HG02642 (cell line): Measurements from ENCODE around the gene SMPD3.

Source experiments
- ATAC-seq: cut with Tn5 transposase; IDR thresholded peaks from one replicate; pipeline ENCODE4 v1.9.1; 2021; ENCODE audit warnings: mild to moderate bottlenecking; ENCODE audit not compliant: unreplicated experiment, poor library complexity

The SMPD3 gene

DNA sequence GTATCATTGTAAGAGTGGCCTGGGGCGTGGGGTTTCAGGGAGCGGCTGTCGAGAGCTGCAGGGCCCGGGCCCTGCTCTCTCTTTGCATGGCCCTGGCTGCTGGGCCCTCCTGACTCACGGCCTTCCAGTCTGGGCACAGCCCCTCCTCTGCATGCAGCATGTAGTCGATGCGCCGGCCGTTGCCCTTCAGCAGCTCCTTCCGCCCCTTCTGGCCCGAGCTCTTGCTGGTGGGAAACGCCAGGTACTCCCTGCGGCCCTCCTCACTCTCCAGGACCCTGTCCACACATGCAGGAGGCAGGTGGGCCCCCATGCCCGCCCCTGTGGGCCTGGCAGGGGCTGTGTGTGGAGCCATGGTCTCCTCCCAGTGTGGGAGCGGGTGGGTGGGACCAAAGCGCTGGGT, 86.8 kb downstream of the SMPD3 start:
- ATAC-seq = no peak

DNA sequence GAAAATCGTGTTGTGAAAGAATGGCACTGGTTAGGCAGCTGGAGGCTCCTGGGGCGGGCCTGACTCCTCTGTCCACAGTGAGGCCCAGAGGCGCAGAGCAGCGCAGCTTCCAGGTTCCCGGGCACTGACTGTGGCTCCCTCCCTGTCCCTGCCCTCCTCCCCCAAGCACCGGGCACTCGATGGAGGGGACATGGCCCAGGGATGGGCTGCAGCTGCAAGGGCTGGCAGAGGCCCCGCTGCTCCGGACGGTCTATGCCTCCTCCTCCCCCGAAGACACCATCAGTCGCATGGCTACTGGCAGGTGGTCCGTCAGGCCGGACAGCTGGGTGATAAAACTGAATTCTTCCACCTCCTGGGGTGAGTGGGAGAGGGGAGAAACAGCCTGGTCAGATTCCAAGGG, 87.4 kb downstream of the SMPD3 start:
- no peak for ATAC-seq

DNA sequence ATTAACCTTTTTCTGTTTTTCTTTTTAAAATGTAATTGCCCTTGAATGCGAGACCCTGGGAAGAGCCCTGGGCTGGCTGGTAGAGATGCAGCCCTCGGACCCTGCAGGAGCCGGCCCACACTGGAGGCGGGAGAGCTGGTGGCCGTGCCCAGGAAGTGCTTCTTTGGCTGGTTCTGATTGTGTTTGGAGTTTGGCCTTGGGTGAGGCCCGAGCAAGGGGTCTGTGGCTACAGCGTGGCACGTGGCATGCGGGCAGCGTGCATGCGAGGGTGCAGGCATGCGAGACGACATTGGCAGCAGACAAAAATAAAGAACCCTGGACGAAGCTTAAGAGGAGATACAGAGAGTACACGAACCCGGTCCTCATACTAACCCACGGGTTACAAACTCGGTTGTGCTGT, 87.8 kb downstream of the SMPD3 start:
- no peak for ATAC-seq

DNA sequence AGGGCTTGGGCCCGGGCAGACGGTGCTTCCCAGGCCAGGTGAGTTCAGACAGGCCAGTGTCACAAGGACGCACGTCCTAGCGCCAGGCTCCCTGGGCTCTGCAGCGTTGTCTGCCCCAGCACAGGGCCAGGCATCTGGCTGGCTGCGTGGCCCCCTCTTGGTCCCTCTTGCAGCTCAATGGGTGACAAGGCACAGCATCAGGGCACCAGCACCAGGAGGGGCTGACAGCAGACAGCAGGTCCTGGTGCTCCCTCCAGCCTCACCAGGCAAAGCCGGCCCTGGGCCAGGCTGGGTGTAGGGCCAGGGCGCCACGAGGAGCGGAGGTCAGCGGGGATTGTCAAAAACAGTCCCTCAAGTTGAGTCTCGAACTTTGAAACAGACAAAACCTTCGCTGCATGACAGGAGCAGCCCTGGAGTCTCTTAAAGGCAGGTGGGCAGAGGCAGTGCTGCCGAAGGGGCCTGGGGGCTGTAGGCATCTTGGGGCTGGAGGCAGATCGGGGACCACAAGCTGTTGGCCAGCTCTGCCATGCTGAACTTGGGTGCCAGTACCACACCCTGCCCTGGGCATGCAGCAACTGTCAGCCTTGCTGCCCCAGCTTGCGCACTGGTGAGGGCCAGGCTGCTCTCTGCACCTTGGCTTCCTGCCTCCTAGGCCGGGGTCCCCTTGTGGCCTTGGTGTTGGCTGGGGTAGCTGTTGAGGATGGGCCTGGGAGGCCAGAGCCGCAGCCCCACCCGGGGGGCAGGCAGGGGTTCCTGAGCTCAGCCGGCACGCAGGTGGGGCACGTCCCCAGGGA, 88.7 kb downstream of the SMPD3 start:
- ATAC-seq = no peak

DNA sequence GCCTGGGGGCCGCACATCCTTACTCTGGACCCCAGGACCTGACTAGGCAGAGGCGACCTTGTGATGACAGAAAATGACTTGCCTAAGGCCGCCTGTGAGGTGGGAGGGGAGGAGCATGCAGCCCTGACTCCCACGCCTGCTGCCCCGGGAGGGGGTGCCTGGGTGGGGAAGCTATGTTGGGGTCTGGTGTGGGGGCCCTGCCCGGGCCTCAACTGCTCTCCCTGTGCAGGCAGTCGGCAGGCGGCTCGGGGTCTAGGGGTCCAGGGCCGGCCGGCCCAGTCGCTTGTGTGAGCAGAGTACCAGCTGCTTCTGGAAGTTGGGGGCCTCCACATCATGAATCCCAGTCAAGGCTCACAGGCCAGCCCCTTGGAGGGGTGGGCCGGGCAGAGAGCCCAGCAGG, 89.4 kb downstream of the SMPD3 start:
- ATAC-seq = no peak

DNA sequence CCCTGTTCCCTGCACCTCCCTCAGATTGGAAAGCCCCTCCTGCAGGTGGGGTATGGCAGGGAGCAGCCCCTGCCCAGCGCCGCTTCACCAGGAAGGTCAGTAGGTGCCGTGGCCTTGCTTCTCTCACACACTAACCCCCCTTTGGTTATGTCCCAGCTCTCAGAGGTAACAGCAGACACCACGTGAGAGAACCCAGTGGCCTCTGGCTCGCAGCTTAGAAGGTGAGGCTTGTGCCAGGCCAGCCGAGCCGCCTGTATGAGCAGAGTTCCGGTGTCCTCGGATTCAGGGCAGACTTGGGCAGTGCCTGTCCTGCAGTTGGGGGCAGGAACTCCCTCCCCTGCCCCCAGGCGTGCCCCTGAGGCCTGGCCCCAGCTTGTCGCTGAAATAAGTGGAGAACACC, 90.4 kb downstream of the SMPD3 start:
- no peak for ATAC-seq

DNA sequence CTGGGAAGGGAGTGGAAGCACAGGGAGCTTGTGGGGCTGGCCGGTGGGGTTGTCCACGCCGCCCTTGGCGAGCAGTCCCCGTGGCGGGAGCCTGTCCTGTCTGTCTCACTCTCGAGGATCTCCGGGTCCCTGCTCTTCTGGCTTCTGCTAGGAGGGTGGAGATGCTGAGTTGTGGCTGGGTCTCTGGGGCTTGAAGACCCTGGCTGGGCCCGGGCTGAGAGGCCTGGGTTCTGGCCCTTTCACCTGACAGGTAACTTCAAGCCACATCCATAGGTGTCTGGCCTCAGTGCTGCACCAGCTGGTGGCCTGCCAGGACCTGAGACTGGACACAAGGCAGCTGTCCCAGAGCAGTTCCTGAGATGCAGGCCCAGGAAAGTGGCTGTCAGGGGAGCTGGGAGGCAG, 90.8 kb downstream of the SMPD3 start:
- ATAC-seq = no peak

DNA sequence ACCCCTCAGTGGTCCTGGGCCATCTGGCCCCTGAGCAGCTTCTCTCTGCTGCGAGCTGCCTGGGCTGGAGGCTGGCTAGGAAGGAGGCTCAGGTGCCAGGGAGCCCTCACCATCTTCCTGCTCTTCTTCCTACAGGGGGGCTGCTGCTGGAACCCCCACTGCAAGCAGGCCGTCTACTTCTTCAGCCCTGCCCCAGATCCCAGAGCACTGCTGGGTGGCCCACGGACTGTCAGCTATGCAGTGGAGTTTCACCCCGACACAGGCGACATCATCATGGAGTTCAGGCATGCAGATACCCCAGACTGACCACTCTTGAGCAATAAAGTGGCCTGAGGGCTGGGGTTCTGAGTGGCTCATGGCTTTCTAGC, 91.4 kb downstream of the SMPD3 start:
- no peak for ATAC-seq

DNA sequence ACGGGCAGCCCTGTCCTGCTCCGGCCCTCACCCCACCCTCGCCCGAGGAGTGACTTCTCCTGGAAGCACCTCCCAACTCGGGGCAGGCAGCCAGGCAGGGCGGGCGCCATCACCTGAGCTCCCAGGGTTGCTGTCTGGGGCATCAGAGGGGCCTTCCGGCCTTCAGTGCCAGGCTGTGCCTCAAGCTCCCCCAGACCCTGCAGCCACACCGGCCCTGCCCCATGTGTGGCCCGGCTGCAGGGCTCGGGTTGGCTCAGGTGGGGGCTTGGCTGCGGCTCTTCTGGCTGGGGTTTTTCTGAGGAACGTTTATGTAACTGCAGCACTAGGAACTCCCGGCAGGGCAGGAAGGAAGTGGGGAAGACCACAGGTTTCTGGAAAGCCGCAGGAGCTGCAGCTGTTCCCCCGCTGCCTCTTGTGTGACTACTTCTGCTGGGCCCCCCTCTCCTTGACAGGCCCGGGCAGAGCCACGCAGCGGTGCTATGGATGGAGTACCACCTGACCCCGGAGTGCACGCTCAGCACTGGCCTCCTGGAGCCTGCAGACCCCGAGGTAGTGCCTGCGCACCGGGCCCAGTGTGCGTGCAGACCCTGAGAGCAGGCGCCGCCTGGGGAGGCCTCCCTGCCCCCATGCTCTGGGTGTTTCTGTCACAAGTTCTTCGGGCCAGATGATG, 91.9 kb downstream of the SMPD3 start:
- peak; percentile 83 for ATAC-seq

DNA sequence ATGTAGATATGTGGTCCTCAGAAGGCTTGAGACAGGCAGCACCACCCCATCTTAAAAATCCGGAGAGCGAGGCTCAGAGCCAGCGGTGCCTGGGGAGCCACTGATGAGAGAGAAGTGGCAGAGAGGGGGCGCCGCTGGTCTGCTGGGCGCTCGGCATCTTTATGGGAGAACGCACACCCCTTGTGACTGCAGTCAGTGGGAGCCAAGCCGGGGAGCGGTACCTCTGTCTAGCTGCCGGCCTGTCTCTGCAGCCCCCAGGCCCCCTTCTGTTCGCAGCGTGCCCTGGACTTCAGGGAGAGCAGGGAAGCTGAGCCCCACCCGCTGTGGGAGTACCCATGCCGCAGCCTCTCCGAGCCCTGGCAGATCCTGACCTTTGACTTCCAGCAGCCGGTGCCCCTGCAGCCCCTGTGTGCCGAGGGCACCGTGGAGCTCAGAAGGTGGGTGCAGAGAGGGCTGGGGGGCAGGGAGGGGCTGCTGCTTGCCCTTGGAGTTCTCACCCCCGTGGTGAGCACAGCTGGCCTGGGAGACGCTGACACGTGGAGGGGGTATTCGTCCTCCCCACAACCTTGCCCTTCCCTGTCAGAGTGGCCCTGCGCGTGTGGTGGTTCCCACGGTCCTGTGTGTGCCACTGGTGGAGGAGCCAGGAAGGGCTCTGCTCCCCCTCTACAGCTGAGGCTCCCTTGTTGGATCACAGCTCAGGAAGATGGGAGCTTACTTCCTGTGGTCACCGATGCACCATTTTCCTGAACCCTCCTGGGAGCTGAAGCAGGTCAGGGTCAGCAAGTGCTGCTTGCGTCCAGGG, 92.7 kb downstream of the SMPD3 start:
- no peak for ATAC-seq

DNA sequence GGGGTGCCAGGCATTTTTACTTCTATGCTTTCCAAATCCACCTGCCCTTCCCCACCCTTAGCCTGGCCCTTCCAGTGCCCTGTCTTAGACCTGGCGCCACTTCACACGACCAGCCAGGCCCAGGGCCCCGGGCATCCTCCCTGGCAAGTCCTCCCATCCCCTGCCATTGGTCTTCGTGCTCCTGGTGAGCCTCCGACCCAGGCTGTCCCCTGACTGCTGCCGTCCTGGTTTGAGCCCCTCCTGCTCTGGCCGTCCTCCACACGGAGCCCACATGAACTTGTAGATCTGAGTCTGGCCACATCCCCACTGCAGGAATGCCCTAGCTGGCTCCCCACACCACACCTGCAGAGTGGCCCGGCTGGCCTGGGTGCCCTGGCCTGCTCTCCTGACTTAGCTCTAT, 93.5 kb downstream of the SMPD3 start:
- ATAC-seq = no peak

DNA sequence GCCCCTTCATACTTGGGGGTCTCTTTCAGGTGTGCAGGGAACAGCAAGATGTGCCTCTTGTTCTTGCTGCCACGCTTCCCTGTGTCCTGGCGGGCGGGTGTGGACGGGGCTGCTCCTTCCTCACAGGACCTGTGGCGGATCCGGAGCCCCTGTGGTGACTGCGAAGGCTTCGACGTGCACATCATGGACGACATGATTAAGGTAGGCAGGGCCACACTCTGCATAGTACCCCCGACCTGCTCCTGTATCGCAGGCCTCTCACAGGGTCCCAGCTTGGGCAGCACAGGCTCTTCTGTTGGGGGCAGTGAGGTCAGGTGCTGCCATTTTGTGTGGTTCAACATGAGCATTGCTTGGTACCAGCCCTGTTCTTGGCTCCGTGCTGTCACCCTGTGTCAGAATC, 94.9 kb downstream of the SMPD3 start:
- ATAC-seq = no peak

DNA sequence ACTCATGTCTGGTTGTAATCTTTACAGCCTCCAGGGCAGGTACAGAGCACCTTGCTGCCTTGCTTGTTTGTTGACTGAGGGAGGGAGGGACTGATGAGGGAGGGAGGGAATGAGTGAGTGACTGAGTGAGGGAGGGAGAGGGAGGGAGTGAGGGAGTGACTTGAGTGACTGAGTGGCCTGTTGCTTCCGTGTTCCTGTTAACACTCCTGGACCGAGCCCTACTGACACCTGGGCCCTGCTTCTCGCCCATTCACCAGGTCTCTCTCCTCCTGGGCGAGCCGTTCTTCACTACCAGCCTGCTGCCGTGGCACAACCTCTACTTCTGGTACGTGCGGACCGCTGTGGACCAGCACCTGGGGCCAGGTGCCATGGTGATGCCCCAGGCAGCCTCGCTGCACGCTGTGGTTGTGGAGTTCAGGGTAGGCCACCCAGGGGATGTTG, 96.3 kb downstream of the SMPD3 start:
- no peak for ATAC-seq

DNA sequence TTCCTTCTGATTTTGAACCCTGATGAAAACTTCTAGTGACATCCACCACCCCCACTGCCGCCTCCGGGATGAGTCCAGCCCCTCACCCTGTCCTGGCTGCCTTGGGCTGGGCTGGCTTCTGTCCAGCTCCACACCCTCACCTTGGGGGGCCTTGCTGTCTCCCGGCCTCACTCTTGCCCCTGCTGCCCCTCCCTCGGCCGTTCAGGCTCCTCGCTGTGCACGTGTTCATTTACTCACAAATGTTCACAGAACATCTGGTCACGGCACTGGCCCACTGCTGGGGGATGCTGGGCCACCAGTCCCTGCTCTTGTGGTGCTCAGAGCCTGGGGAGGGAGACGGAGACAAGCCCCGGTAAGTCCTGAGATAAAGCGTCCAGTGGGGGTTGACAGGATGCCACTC, 96.8 kb downstream of the SMPD3 start:
- ATAC-seq = no peak

DNA sequence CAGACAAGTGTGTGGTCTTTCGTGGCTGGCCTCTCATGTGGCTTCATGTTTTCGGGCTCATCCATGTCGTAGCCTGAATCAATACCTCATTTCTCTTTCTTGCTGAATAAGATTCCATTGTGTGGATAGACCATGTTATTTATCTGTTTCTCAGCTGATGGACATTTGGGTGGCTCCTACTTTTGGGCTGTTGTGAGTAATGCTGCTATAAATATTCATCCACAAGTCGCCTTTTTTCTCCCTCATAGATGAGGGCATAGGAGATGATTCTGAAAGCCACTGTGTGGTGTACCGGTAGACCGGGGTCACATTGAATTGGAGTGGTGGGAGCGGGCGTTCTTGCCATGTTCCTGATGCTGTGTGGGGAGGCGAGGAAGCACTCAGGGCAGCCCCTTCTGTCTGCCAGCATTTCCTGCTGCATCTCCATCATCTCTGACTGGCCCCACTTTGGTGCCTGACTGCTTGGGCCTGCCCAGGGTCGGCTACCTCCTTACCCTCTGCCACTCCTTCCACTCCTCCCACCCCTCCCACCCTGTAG, 97.4 kb downstream of the SMPD3 start:
- no peak for ATAC-seq

DNA sequence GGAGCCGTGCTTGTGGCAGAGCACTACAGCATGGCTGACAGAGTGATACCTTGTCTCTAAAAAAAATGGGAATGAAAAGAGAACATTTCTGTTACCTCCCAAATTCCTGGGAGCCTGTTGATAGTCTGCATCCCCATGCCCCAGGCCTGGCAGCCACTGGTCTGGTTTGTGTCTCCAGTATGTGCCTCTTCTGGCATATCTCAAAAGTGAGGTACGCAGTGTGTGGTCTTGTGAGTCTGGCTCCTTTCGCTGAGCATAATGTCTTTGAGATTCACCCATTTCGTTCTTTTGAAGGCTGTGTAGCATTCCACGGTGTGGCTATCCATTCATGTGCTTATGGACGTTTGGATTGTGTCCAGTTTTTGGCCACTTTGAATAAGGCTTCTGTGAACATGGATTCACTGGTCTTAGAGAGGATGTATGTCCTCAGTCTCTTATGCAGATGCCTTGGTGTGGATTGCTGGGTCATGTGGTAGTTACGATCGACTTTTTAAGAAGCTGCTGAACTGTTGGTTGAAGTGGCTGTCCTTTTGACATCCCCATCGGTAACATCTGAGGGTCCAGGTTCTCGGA, 98.4 kb downstream of the SMPD3 start:
- no peak for ATAC-seq

DNA sequence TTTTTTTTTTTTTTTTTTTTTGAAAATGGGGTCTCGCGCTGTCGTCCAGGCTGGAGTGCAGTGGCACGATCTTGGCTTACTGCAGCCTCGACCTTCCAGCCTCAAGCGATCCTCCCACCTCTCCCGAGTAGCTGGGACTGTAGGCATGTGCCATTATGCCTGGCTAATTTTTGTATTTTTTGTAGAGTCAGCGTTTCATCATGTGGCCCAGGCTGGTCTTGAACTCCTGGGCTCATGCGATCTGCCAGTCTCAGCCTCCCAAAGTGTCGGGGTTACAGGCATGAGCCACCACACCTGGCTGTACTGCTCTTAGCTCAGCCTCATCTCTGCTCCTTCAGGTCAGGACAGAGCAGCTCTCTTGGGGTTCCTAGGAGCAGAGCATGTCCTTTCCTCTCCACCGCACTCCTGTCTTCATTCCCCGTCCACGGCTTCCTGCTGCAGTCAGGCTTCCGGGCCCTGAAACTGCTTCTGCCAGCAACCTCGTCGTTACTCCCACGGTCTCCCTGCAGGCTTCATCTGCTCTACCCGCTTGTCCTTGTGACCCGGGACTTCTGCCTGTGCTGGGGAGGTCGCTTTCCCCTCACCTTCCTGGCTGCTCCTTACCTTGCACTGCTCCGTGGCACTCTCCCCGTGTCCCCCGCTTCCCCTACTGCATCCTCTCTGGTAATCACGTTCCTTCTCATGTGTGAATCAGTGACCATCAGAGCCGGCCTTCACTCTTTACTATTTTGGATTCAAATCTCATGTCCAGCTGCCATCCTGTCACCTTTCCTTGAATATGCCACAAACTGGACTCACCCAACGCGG, 99.5 kb downstream of the SMPD3 start:
- no peak for ATAC-seq

DNA sequence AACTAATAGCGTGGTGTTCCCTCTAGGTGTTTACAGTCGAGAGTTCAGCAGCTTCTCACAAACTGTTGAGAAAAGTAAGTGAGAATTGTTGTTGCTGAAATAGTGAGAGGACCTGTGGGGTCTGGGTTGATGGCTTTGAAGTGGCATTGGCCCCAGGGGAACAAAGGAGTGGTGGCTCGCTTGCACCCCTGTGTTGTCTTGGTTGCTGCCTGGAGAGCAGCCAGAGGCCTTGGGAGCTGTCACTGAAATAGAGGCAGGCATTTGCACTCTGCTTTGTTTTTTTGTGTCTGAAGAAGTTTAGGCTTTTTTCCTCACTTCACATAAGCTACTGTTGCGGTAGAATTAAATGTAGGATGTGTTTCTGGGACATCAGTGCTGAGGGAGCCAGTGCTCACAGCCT, 100.7 kb downstream of the SMPD3 start:
- no peak for ATAC-seq

DNA sequence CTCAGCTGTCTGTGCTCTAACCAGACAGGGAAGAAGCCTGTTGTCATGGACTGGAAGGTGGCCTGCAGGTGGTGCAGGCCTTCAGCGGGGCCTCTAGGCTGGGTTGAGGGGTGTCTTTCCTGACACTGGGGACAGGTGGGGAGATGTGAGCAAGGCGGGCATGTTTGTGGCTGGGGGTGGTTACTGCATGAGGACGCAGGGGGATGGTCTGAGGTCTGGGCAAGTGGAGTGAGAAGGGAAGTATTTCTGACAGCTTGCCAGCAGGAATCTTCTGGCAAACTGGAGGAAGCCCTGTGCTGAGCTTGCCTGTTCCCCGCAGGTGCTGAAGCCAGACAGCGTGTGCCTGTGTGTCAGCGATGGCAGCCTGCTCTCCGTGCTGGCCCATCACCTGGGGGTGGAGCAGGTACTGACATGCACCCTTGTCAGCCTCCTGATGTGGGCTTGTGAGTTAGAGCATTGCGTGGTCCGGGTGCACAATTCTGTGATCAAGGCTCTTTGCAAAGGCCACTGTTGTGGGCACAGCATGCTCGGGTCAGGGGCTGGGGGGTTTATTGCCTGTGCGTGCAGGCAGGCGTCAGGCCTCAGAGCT, 101.3 kb downstream of the SMPD3 start:
- ATAC-seq = no peak
